Stimulated activated naive CD4-positive, alpha-beta T cell treated with Interleukin-2 at 50 U/mL for 16 hours (primary cell): Measurements from ENCODE around the gene ARHGAP26.

Source experiments
- DNase-seq: peaks from one replicate; lab custom pipeline; 2025; lab: John Stamatoyannopoulos, UW

The ARHGAP26 gene

DNA sequence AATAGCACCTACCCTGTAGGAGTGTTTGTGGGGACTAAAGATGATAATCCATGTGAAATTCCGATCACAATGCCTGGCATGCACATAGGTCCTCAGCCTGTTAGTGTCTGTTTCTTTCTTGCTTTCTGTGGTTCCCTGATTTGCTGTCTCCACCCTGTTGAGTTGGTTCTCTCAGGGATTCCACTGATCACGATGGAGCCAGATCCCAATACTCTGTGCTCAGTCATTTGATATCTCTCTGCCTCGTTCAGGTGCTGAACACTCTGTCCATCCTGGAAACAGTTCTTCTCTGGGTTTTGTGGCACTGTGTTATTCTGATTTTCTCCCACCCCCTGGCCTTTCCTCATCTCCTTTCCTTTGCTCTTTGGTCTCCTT lies 60.8 kb downstream of the ARHGAP26 start:
- DNase-seq, result no peak

- no peak for DNase-seq
Observed at GRCh38 chr5:142832263-142832662, 62.1 kb downstream of the ARHGAP26 start.

DNA sequence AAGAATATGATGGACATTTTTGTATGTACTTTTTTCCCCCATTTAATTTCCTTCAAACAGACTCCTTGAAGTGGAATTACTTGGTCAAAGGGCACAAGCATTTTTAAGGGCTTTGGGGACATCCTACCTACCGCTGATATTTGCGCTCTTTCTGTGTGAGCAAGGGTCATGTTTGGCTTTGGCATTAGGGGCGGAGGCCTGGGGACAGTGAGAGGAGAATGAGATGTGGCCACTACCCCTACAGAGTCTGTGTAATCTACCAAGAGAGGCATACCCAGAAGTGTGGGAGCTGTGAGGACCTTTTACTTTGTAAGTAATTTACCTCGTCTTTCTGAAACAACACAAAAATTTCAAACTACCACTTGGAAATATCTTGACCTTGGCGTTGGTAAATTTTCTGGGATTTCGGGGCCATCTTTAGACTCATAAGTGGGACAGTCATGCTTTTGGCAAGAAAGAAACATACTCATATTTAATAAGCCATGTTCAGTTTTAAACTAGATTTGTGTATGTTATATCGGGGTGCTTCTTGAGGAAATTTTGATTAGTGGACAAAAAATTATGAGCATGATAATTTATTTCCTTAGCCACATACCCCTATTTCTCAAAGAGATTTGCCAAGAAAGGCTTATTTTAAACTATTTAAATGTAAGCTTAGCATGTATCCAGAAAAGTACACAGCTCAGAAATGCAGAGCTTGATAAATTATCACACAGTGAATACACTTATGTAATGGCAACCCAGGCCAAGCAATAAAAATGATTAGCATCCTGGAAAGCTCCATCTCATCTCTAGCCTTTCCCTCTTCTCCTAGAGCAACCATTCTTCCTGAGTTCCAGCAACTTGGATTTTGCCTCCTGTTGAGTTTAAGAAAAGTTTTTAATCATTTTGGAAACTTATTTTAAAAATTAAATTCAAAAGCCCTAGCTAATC lies 63.6 kb downstream of the ARHGAP26 start:
- no peak for DNase-seq

- DNase-seq, result no peak
Observed at GRCh38 chr5:142834504-142834903, 64.3 kb downstream of the ARHGAP26 start.

DNA sequence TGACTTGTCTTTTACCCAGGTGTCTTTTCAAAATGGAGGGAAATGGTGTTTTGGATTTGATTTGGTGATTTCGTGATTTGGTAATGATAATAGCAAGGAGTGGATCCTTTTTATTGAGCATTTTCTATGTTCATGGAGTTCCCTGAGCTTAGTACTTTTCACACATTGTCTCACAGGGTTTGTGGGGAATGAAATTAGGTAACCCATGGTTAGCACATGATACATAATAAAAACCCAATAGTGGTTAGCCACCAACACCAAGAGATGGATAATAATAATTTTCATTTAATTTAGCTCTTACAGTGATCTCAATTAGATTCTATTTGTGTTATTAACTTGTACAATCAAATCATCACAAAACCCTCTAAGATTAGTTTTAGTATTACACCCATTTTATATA lies 65.4 kb downstream of the ARHGAP26 start:
- DNase-seq, result no peak

DNA sequence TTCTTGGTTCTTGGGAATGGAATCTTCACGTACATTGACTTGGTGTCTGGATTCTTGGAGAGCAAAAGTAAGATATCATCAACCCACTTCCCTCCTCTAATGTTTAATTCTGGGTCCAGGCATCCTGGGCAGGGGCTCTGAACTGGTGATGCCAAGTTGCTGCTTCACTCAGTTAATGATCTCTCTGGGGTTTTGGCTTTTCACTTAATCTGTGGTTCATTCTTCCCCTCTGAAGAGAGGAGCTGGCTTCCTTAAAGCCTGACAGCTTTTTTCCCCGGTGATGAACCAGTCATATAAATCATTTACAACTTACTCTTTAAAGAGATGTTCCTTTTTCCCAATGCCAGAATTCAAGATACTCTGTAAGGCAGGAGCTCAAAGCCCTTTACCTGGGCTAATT lies 65.9 kb downstream of the ARHGAP26 start:
- DNase-seq, result no peak

DNA sequence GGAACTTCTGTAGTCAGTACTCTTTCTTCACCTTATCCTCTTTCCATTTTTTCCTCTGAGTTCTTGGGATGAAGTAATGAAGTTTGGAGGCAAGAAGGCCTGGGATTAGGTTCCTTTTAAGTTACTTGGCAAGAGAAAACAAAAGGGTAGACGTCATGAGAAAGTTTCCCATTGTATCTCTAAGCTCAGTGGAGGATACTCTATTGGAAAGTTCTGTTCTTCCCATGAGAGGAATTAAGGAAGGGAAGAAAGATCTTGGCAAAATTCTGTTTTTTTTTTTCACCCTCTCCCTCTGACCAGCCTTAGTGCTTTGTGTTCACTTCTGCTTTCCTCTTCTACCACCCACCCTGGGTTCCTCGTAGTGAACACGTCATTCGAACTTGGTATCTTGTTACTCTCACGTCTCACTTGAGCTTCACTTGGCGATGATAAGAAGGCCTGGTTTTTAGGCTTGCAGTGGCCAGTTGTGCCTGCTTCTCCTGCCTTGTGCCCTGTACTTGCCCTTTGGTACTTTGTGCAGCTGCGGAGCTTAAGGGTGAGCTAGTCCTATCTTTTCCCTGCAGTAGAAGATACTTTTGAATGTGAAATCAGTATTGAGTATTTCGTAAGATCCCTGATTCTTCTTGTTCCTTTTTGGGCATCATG lies 67.0 kb downstream of the ARHGAP26 start:
- DNase-seq, result no peak

DNA sequence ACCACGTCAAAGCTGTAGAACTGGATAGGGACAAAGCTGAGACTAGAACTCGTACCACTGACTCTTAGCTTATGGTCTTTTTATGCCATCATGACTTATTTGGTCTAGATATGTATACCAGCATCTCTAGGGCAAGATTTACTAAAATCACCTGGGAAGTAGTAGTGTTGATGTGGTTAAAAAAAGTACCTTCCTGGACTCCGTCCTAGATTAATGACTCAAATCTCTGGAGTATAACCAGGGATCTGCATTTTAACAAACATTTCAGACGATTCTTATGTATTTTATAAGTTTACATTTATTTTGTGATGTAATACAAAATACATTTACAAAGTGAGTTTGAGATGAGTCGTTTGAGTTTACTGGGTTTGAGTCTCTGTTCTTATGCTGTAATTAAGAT lies 68.7 kb downstream of the ARHGAP26 start:
- no peak for DNase-seq

DNA sequence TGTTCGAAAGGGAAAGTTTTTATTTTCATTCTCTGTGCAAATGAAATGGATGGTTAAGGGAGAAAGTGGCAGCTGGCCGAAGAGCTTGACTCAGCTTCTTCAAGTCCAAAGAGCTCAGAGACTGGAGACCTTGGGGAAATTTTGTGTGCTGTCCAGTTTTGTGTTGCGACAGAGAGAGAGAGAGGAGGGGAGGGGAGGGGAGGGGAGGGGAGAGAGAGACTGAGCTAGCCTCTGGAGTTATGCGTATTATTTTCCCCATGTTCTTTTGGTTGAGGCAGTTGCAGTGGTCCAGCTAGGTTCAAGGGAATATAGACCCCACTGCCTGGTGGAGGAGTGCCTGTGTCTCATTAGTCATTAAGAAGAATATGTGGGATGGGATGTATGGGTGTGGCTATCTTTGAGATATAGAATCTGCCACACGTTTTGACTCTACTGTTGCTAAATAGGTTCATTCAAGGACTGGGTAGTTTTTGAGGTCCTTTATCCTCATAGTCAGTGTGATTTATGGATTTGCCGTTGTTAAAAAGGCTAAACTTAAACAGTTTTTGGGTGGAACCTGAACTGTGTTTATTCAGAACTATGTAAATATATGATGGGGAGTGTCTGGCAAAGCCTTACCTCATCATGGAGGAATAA lies 69.7 kb downstream of the ARHGAP26 start:
- no peak for DNase-seq

DNA sequence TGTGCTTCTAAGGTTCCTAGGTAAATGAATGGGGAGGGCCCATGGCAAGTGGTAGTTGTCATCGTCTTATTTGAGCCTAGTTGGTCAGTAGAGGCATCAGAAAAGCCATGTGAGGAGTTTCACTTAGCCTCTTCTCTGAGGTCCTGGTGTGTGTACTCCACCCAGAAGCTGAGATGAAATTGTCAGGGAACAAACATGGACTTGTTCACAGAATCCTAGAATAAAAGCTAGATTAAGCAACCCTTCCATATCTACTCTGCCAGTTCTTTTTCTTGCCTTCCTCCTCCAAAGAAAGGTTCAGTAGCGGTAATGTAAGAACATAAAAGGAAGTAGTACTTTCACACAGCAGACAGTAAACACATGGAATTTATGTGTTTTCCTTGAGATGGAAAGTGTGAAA lies 70.4 kb downstream of the ARHGAP26 start:
- no peak for DNase-seq

DNA sequence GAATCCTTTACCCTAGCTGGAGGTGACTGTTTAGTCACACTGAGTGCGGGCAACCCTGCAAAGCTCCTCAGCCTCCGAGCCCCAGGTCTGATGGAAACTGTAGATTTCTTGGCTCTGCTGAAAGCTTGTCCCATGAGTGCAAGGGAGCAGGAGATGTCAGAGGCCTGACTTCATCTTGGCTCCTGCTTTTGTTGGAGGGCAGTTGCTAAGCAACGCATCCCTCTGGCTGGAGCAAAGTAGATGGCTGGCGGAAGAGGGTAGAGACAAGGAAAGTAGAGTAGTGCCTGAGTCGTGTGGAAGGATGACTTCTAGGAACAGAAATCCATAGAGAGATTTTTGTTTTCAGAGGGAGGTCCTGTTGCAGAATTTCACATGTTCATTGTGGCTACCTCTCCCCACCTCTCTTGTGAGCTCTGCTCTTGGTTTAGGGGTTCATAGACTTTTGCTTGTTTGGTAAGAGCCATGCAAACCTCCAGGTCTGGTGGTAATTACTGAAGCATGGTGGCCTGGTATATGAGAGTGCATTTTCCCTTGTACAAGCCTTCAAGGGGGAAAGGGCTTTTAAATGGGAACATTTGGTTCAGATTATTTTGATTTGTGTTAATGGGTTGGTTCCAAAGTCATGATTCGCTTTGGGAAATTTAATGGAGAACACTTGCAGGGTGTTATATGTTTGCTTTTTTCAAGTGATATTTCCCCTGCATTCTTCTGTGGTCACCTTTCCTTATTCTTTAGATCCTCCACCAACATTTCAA lies 71.5 kb downstream of the ARHGAP26 start:
- DNase-seq, result no peak

DNA sequence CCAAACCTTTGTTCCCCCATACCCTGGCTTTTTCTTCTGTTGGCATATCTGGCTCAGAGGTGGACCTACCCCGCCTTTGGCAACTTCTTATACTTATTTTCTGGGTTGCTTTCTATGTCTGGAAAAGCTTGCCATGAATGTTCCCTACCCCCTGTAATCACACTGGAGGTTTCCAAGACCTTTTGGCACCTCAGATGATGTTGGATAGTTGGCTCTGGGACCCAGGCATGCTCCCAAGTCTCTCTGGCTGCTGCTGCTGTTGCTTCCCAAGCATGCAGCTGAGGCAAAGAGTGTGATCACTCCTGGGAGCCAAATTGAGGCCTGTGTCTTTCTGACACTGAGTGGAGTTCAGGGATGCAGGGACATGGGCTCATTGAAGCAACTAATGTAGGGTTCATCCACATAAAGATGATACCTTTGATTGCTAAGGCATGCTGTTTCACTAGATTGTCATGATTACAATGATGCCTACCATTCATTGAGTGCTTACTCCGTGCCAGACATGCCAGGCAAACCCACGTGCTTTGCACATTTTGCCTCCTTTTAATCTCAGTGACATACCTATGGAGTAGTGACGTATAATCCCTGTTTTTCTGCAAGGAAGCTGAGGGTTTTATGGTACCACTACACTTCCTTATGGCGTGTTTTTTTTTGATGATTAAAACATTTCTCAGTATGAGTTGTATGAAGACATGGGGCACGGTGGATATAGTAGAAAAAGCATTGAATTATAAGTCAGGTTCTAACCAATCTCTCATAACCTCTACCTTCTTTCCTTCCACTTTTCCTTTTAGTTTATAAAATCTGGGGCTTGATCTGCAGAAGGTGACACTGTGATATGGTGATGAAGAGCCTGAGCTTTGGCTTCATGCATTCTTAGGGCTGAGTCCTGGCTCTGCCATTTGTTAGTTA lies 73.1 kb downstream of the ARHGAP26 start:
- DNase-seq, result no peak

DNA sequence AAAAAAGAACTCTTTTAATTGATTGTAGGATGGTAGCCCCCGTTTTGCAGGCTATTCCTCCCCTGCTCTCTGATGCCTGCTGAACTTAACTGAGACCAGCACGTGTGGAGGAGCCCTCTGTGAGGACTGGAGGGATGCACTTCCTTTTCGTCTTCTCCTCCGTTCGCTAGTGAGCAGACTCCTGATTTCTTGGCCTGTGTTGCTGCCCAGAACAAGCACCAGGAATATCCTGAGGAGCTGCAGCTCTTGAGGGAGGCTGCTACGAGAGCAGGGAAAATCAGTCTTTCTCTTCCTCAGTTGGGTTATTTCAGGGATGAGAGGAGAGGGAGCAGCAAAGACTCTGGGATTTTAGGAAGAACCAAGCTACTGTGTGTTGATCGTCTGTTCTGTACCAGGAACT lies 74.7 kb downstream of the ARHGAP26 start:
- no peak for DNase-seq

DNA sequence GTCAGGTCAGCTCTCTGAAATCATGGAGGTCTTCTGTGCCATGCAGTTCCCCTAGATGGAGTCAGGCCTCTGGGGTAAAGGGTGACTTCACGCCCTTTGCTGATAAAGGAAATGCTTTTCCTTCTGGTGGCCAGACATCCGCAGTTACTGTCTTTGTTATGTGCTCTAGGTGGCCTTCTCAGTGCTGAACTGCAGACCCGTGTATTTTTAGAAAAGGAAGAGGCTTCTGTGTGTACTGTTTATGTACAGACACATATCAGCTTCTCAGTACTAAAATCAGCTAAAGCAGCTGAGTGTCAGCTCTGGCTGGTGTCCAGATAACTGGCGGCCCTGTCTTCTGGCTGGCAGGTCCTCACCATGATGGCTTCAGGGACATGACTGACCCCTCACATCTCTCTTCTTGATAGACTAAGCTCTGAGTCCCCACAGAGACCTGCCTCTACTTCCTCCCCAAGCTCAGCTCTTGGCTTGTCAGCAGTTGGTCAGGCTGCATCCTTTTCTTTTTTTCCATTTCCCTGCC lies 75.3 kb downstream of the ARHGAP26 start:
- DNase-seq, result no peak

GRCh38 chr5:142845954-142846398 lies 75.8 kb downstream of the ARHGAP26 start:
- no peak for DNase-seq

- DNase-seq, result no peak
Observed at GRCh38 chr5:142846406-142846805, 76.2 kb downstream of the ARHGAP26 start.

DNA sequence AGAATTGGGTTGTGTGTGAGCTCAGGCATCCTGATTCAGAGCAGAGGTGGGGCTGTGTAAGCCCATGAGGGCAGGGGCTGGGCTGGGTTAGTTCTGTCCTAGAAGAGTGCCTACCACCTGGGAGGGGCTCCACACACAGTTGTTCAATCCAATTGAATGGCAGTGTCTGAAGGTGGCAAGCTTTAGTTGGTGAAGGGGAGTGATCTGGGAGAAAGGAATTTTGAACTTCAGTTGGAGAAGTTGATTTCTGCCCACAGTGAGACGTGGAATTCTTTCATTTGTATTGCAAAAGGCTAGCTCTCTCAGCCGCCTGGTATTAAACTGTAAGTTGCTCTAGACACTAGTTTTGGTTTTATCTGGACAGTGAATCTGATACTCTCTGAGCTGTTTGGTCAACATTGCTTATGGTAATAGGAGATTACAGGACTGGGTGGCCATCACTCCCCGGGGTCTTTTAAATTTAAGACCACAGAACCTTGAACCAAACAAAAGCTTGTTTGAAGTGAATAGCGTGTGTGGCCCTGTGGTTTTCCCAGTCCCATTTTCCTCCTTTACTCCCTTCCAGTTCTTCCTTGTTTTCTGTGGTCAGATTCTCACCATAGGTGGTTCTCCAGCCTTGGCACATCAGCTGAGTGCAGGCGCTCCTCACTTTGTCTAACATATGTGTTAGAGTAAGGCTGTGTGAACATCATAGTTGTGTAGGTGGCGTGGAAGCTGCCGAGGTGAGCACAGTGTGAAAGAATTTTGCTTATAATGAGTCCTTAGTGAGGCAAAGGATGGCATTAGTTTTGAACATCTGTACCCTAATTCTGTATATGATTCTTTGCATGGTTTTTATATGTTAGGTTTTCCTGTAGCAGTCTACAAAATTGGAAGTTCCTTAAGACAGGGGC lies 78.0 kb downstream of the ARHGAP26 start:
- no peak for DNase-seq

DNA sequence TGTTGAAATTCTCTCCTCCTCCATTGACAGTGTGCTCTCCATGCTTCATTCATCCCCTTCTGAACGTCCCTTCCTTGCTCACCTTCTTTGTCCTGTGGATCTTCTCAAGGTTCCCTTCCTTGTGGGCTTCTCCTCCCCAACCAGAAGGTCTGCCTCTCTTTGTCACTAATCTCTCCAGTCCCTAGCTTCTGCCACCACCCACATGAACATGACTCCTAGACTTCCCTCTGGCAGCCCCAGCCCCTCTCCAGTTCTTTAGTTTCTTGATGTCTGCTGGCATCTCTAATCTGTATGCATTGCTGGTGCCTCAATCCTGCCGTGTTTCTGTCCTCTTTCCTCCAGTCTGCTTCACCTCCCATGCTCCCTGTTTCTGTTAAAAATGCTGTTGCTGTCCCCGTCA lies 79.3 kb downstream of the ARHGAP26 start:
- DNase-seq, result no peak

DNA sequence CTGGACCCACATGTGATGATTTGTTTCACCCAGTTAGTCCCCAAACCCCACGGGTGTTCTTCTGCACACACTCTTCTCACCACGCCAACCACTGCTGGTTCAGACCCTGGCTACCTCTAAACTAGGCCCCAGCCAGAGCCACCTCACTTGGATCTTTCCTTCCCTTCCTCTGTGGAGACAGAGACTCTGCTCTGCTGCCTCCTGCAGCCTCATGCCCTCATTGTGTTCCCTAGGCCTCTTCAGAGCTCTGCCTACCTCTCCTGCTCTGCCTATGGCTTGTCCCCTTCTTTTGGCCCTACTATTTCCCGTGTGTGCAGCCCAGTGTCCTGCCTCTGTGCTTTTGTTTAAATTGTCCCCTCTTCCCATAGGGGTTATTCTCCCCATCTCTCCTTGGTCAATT lies 79.7 kb downstream of the ARHGAP26 start:
- no peak for DNase-seq

DNA sequence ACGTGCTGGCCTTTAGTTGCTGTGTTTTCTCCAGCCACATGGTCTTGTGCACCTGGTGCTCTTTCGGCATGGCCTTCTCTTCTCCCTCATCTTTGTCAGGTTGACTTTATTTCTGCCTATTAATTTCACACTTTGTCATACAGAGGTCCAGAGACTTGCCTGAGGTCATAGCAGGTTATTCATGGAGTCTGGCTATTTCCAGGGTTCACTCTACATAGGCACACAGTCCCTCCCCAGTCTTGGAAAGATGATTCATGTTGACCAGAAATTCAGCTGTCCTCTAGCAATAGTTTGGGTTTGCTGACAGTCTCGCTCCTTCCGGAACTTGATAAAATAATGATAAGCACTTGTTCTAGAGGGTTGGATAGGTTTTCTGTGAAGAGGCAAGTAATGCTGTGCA lies 81.6 kb downstream of the ARHGAP26 start:
- DNase-seq, result no peak
